ENCODE results near the gene CAMK1D. TPM values are rescaled to one million over a fixed set of nuclear protein-coding genes. Genes with fewer than 3 reads are reported as not detected.

CAMK1D gene
- polyA plus RNA-seq, 1 of the 3 experiments (the other 2 are of a cell fraction): 4.1 TPM

DNA sequence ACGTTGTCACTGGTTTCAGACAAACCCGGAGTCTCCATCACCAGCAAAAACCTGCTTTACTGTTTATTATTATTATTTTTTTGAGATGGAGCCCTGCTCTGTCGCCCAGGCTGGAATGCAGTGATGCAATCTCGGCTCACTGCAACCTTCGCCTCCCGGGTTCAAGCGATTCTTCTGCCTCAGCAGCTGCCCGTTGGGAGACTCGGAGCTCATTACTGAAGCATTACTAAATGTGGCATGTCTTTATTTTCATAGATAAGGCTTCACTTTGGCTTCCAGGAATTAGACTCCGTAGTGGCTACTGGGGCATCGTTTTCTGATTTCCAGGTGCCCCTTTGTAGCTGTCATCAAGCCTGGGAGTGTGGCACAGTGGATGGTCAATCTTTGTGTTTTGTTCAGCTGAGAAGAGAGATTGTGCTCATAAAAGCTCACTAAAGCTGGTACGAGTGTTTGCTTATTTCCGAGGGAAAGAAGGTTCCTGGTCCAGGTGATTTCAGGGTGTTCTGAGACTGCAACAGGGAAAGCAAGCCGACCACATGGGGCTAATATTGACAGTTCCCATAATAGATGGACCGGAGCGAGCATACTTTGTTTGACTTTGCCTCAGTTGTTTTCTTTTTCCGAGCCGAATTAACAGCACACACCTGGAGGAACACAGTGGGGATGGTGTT lies 163.1 kb downstream of the CAMK1D start:
- Histone ChIP-seq H3K4me1 (ENCODE audit: control insufficient read depth in 1 of 2, insufficient read depth in 2 of 2, low read depth in 1 of 2, low read length in 1 of 2) (peaks cover 0 to 6% of the 10 kb centered on the region in 2 experiments; a peak in 3 of 4 replicates), H4K20me1 (ENCODE audit: insufficient read depth) (no peaks in the 10 kb centered on the region), H3K79me2 (ENCODE audit: insufficient read depth) (no peaks in the 10 kb centered on the region), H2AFZ (ENCODE audit: low read depth) (no peak overlapping the region), H3K9me2 (no peaks in the 10 kb centered on the region), H3F3A (replicated peaks; ENCODE audit: insufficient read depth) (no peaks in the 10 kb centered on the region), H3K9me3 (no peaks in the 10 kb centered on the region), H3K36me3 (replicated peaks in 1 of 2; ENCODE audit: control insufficient read depth in 1 of 2, insufficient read depth in 2 of 2, low read length in 1 of 2) (no peaks in the 10 kb centered on the region), H3K9ac (no peak overlapping the region), H3K4me3 (ENCODE audit: low read depth in 2 of 2, low read length in 1 of 2) (no peak overlapping the region), H3K27ac (ENCODE audit: low read depth in 2 of 2, low read length in 1 of 2) (no peak overlapping the region), H3K27me3 (ENCODE audit: insufficient read depth) (no peaks in the 10 kb centered on the region), H3K4me2 (no peak overlapping the region)
- WGBS (ENCODE audit: low lambda C conversion rate): 95% methylated on average over 18 of the region's 18 CpGs
- TF ChIP-seq IRF3 (IDR thresholded peaks at IDR 0.05; ENCODE audit: low read depth, low read length) (no peak), YY1 (IDR thresholded peaks at IDR 0.05; ENCODE audit: low read depth) (no peak), TAF1 (IDR thresholded peaks at IDR 0.05; ENCODE audit: borderline replicate concordance, low read depth, low read length) (no peak), TEAD4 (IDR thresholded peaks at IDR 0.05; ENCODE audit: borderline replicate concordance, insufficient read depth) (no peak), USF2 (IDR thresholded peaks at IDR 0.05; ENCODE audit: borderline replicate concordance, low read depth, low read length) (no peak), CHD2 (IDR thresholded peaks at IDR 0.05; ENCODE audit: low read length, partially characterized antibody) (no peak), FOSL2 (IDR thresholded peaks at IDR 0.05; ENCODE audit: borderline replicate concordance, low read depth) (no peak), TCF12 (IDR thresholded peaks at IDR 0.05) (no peak), SIN3A (IDR thresholded peaks at IDR 0.05; ENCODE audit: borderline replicate concordance, low read depth, low read length) (no peak), GABPA (IDR thresholded peaks at IDR 0.05; ENCODE audit: low read depth) (no peak), NRF1 (IDR thresholded peaks at IDR 0.05; ENCODE audit: low read depth, low read length) (no peak)
- DNase-seq: no peak
- CTCF ChIA-PET: no interaction called here
- POLR2A ChIA-PET: no interaction called here

DNA sequence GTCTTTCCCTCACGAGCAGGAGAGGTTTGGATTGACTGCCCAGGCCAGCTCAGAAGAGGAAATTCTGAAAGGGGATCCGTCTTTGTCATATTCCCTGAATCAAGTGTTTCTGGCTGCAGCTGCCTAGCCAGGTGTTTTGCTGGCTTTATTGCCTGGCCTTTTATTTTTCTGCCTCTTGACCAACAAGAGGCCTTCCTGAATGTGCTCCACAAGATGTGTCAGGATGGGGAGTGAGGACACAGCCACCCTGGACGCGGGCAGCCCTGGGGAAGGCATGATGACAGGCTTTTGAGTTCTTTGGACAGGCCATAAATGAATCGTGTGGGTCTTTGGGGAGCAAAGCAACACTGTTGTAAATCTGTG lies 163.6 kb downstream of the CAMK1D start:
- H4K20me1 ChIP-seq (ENCODE audit: insufficient read depth): no peaks in the 10 kb centered on the region
- H3K4me2 ChIP-seq: no peak overlapping the region
- no peak for TF ChIP-seq FOXJ3 (CRISPR knock-in tag; IDR thresholded peaks at IDR 0.05)
- TF ChIP-seq FOXM1 (IDR thresholded peaks at IDR 0.05; ENCODE audit: low read depth): no peak
- TF ChIP-seq ZBTB33 (IDR thresholded peaks at IDR 0.05; ENCODE audit: borderline replicate concordance, low read depth): no peak
- no peak for TF ChIP-seq RXRA (IDR thresholded peaks at IDR 0.05; ENCODE audit: borderline replicate concordance, low read depth)
- TF ChIP-seq TEAD4 (IDR thresholded peaks at IDR 0.05; ENCODE audit: borderline replicate concordance, insufficient read depth): no peak
- TF ChIP-seq MXI1 (IDR thresholded peaks at IDR 0.05; ENCODE audit: low read depth, low read length): no peak
- TF ChIP-seq SMC3 (IDR thresholded peaks at IDR 0.05; ENCODE audit: low read depth, low read length): no peak
- TF ChIP-seq TAF1 (IDR thresholded peaks at IDR 0.05; ENCODE audit: borderline replicate concordance, low read depth, low read length): no peak
- no peak for TF ChIP-seq MEF2A (IDR thresholded peaks at IDR 0.05; ENCODE audit: borderline replicate concordance, low read depth)
- no peak for TF ChIP-seq EP300 (IDR thresholded peaks at IDR 0.05; ENCODE audit: borderline replicate concordance in 1 of 2, low read depth in 1 of 2, low read length in 1 of 2)
- TF ChIP-seq, protein P1, sequence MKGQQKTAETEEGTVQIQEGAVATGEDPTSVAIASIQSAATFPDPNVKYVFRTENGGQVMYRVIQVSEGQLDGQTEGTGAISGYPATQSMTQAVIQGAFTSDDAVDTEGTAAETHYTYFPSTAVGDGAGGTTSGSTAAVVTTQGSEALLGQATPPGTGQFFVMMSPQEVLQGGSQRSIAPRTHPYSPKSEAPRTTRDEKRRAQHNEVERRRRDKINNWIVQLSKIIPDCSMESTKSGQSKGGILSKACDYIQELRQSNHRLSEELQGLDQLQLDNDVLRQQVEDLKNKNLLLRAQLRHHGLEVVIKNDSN (IDR thresholded peaks at IDR 0.05; ENCODE audit: borderline replicate concordance, low read depth): no peak
- no peak for TF ChIP-seq MAX (IDR thresholded peaks at IDR 0.05; ENCODE audit: low read depth)
- TF ChIP-seq POLR2AphosphoS5 (IDR thresholded peaks at IDR 0.05; ENCODE audit: low read depth, low read length): no peak
- no peak for TF ChIP-seq SIN3A (IDR thresholded peaks at IDR 0.05; ENCODE audit: borderline replicate concordance, low read depth, low read length)
- TF ChIP-seq USF2 (IDR thresholded peaks at IDR 0.05; ENCODE audit: borderline replicate concordance, low read depth, low read length): no peak
- H3K27me3 ChIP-seq (ENCODE audit: insufficient read depth): no peaks in the 10 kb centered on the region
- no peaks in the 10 kb centered on the region for H3F3A ChIP-seq (replicated peaks; ENCODE audit: insufficient read depth)
- H3K27ac ChIP-seq (ENCODE audit: low read depth in 2 of 2, low read length in 1 of 2): no peak overlapping the region
- WGBS (ENCODE audit: low lambda C conversion rate): 94% methylated on average over 5 of the region's 5 CpGs
- no peaks in the 10 kb centered on the region for H3K36me3 ChIP-seq (replicated peaks in 1 of 2; ENCODE audit: control insufficient read depth in 1 of 2, insufficient read depth in 2 of 2, low read length in 1 of 2)
- no peak overlapping the region for H3K4me3 ChIP-seq (ENCODE audit: low read depth in 2 of 2, low read length in 1 of 2)
- H3K9me3 ChIP-seq: no peaks in the 10 kb centered on the region
- no peaks in the 10 kb centered on the region for H3K9me2 ChIP-seq
- H3K9ac ChIP-seq: no peak overlapping the region
- no peak overlapping the region for H2AFZ ChIP-seq (ENCODE audit: low read depth)
- ChIA-PET CTCF (no interaction called here), POLR2A (no interaction called here)
- peaks cover 0 to 6% of the 10 kb centered on the region in 2 experiments; a peak in 3 of 4 replicates for H3K4me1 ChIP-seq (ENCODE audit: control insufficient read depth in 1 of 2, insufficient read depth in 2 of 2, low read depth in 1 of 2, low read length in 1 of 2)
- H3K79me2 ChIP-seq (ENCODE audit: insufficient read depth): no peaks in the 10 kb centered on the region
- DNase-seq: no peak

Data from SK-N-SH (cell line).